HepG2 (cell line): ENCODE data around the gene ZNF684. TPM values are rescaled to one million over a fixed set of nuclear protein-coding genes. Genes with fewer than 3 reads are reported as not detected.

Experiments used
- AKAP8 ChIP-seq: sonication (generic); formaldehyde crosslinking; IDR thresholded peaks from 2 replicates; pipeline ENCODE4 v1.5.1; 2020; ENCODE audit warnings: mild to moderate bottlenecking, missing genetic modification reagents
- ARNT2 ChIP-seq: sonication (generic); formaldehyde crosslinking; IDR thresholded peaks from 2 replicates; pipeline ENCODE4 v1.8.0; 2022; ENCODE audit warnings: mild to moderate bottlenecking, low read depth, missing genetic modification reagents, moderate library complexity
- GATAD2A ChIP-seq: IDR thresholded peaks from 2 replicates; pipeline ENCODE4 v1.6.1; 2016
- HNRNPK ChIP-seq: fragments of 200-400 bp; formaldehyde crosslinking; IDR thresholded peaks from 2 replicates; pipeline ENCODE4 v1.6.1; 2018; ENCODE audit warnings: low read length, low read depth, moderate library complexity, mild to moderate bottlenecking; ENCODE audit not compliant: poor library complexity, severe bottlenecking
- MED8 ChIP-seq: sonication (generic); formaldehyde crosslinking; IDR thresholded peaks from 2 replicates; pipeline ENCODE4 v1.8.1; 2023; ENCODE audit warnings: mild to moderate bottlenecking, missing genetic modification reagents; ENCODE audit not compliant: insufficient replicate concordance
- NCOA2 ChIP-seq: sonication (generic); formaldehyde crosslinking; IDR thresholded peaks from 2 replicates; pipeline ENCODE4 v1.8.0; 2022; ENCODE audit warnings: inconsistent platforms
- PHF5A ChIP-seq: IDR thresholded peaks from one replicate; pipeline ENCODE4 v1.6.1; 2018; ENCODE audit warnings: low read depth, missing genetic modification reagents; ENCODE audit not compliant: unreplicated experiment
- RBM22 ChIP-seq: fragments of 200-400 bp; formaldehyde crosslinking; optimal IDR thresholded peaks from 2 replicates; pipeline ENCODE3; 2017; ENCODE audit warnings: mild to moderate bottlenecking, low read length, moderate library complexity
- RBM39 ChIP-seq: fragments of 200-400 bp; formaldehyde crosslinking; IDR thresholded peaks from one replicate; pipeline ENCODE4 v1.6.1; 2018; ENCODE audit warnings: antibody characterized with exemption, mild to moderate bottlenecking, low read depth, low read length; ENCODE audit not compliant: poor library complexity, severe bottlenecking
- RFXANK ChIP-seq: IDR thresholded peaks from 2 replicates; pipeline ENCODE4 v1.6.1; 2016
- SAP130 ChIP-seq: IDR thresholded peaks from 2 replicates; pipeline ENCODE4 v1.6.1; 2016; ENCODE audit warnings: low read depth
- SRF ChIP-seq: IDR thresholded peaks from 2 replicates; pipeline ENCODE4 v1.6.1; 2011; ENCODE audit warnings: mild to moderate bottlenecking, low read depth, low read length, moderate library complexity
- TBL1XR1 ChIP-seq: fragments of 150-350 bp; IDR thresholded peaks from 2 replicates; pipeline ENCODE4 v1.6.1; 2014; ENCODE audit warnings: borderline replicate concordance, low read length; ENCODE audit not compliant: partially characterized antibody
- TGIF2 ChIP-seq: IDR thresholded peaks from 2 replicates; pipeline ENCODE4 v1.6.1; 2016; ENCODE audit warnings: control low read depth, missing compliant biosample characterization
- THAP11 ChIP-seq: IDR thresholded peaks from 2 replicates; pipeline ENCODE4 v1.6.1; 2016; ENCODE audit warnings: missing biosample characterization, missing genetic modification reagents
- ZNF263 ChIP-seq: sonication (generic); formaldehyde crosslinking; IDR thresholded peaks from 2 replicates; pipeline ENCODE4 v1.4.0; 2020; ENCODE audit warnings: missing genetic modification reagents
- ZNF333 ChIP-seq: sonication (generic); formaldehyde crosslinking; IDR thresholded peaks from 2 replicates; pipeline ENCODE4 v1.4.0; 2020; ENCODE audit warnings: mild to moderate bottlenecking, missing genetic modification reagents, borderline replicate concordance
- ZNF446 ChIP-seq: sonication (generic); formaldehyde crosslinking; IDR thresholded peaks from 2 replicates; pipeline ENCODE4 v1.5.0; 2020; ENCODE audit warnings: mild to moderate bottlenecking, missing genetic modification reagents
- ZNF569 ChIP-seq: sonication (generic); formaldehyde crosslinking; IDR thresholded peaks from 2 replicates; pipeline ENCODE4 v1.5.0; 2020; ENCODE audit warnings: mild to moderate bottlenecking, missing genetic modification reagents, moderate library complexity, borderline replicate concordance
- ZNF607 ChIP-seq: sonication (generic); formaldehyde crosslinking; IDR thresholded peaks from 2 replicates; pipeline ENCODE4 v1.5.1; 2020; ENCODE audit warnings: missing genetic modification reagents, mild to moderate bottlenecking, borderline replicate concordance
- ZNF629 ChIP-seq: sonication (generic); formaldehyde crosslinking; conservative IDR thresholded peaks from 2 replicates; pipeline ENCODE4 v1.5.0; 2020; ENCODE audit warnings: missing genetic modification reagents
- ZNF891 ChIP-seq: sonication (generic); formaldehyde crosslinking; IDR thresholded peaks from 2 replicates; pipeline ENCODE4 v1.5.0; 2020; ENCODE audit warnings: mild to moderate bottlenecking, missing genetic modification reagents
- polyA plus RNA-seq, 8 experiments: library from polyadenylated mRNA; depleted of rRNA in 3 of 8; stranded (reverse) in 7 of 8; unstranded in 1 of 8; fragments of >200 nt; fragmentation: Illumina TruSeq in 4 of 8; extraction: Trizol in 4 of 8; gene quantifications; 2 replicates each; pipeline versions ENCODE4 v1.2.1 to v1.2.3, GENCODE V29; 2011 to 2016; ENCODE audit warnings: low read depth in 4 of 8, missing spikeins in 1 of 8, mixed read lengths in 1 of 8; ENCODE audit not compliant: insufficient read depth in 1 of 8
- total RNA-seq, 5 experiments: library from RNA; depleted of rRNA; stranded (reverse); fragments of >200 nt; fragmentation: Illumina TruSeq; extraction: Trizol; gene quantifications; 2 replicates each; pipeline ENCODE4 v1.2.3, GENCODE V29; 2016; ENCODE audit warnings: low read depth in 1 of 5
- TF ChIP-seq, protein P1 (sequence below): sonication (generic); formaldehyde crosslinking; IDR thresholded peaks from 2 replicates; pipeline ENCODE4 v1.4.0; 2020; ENCODE audit warnings: missing genetic modification reagents, borderline replicate concordance
- TF ChIP-seq, protein P2 (sequence below): IDR thresholded peaks from 2 replicates; pipeline ENCODE4 v1.6.1; 2016; ENCODE audit warnings: mild to moderate bottlenecking
- TF ChIP-seq, protein P3 (sequence below): sonication (generic); formaldehyde crosslinking; IDR thresholded peaks from 2 replicates; pipeline ENCODE4 v1.4.0; 2020; ENCODE audit warnings: missing genetic modification reagents
- TF ChIP-seq, protein P4 (sequence below): sonication (generic); formaldehyde crosslinking; IDR thresholded peaks from 2 replicates; pipeline ENCODE4 v1.8.0; 2022; ENCODE audit warnings: mild to moderate bottlenecking, missing genetic modification reagents, borderline replicate concordance

ZNF684 gene
- total and polyA plus RNA-seq, 2 of the 13 experiments (the other 11 are each of a cell fraction or from before 2014, with no cell fraction given), result 6.5 to 15.2 TPM

DNA sequence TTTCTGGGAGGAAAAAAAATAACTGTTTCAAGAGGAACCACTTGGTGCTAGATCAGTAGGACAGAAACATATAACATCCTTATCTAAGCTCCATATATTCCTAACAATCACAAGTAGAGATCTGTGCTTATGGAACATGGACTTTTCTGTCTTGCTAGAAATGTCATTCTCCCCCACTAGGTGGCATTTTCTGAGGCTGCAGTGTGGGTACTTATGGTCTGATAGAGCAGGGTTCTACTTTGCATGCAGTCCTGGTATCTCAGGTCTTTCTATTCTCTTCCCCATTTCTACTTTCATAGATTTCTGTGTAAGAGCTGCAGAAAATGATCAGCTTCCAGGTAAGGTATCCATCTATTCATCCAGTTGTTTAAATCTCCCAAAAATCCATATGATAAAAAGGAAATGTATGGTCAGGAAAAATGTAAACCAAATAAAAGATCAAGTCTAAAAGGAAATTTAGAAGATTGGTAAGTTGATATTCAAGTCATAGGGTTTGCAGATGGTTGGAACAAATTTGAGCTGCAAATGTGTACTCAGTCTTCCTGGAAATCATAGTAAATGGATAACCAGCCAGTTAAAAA is 1.5 kb downstream of the ZNF684 start (continued):
- TF ChIP-seq, protein P1, sequence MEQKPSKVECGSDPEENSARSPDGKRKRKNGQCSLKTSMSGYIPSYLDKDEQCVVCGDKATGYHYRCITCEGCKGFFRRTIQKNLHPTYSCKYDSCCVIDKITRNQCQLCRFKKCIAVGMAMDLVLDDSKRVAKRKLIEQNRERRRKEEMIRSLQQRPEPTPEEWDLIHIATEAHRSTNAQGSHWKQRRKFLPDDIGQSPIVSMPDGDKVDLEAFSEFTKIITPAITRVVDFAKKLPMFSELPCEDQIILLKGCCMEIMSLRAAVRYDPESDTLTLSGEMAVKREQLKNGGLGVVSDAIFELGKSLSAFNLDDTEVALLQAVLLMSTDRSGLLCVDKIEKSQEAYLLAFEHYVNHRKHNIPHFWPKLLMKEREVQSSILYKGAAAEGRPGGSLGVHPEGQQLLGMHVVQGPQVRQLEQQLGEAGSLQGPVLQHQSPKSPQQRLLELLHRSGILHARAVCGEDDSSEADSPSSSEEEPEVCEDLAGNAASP (CRISPR knock-in tag), result no peak
- TF ChIP-seq HNRNPK, result no peak
- TF ChIP-seq RFXANK (CRISPR knock-in tag), result no peak
- no peak for TF ChIP-seq ZNF607
- TF ChIP-seq NCOA2, result peak; percentile 24; the same call in 1 of the 2 replicates
- TF ChIP-seq ZNF629 (CRISPR knock-in tag), result no peak
- TF ChIP-seq, protein P2, sequence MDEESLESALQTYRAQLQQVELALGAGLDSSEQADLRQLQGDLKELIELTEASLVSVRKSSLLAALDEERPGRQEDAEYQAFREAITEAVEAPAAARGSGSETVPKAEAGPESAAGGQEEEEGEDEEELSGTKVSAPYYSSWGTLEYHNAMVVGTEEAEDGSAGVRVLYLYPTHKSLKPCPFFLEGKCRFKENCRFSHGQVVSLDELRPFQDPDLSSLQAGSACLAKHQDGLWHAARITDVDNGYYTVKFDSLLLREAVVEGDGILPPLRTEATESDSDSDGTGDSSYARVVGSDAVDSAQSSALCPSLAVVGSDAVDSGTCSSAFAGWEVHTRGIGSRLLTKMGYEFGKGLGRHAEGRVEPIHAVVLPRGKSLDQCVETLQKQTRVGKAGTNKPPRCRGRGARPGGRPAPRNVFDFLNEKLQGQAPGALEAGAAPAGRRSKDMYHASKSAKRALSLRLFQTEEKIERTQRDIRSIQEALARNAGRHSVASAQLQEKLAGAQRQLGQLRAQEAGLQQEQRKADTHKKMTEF, result peak; percentile 44; the same call in 1 of the 2 replicates
- peak; percentile 74 for TF ChIP-seq SAP130
- TF ChIP-seq, protein P3, sequence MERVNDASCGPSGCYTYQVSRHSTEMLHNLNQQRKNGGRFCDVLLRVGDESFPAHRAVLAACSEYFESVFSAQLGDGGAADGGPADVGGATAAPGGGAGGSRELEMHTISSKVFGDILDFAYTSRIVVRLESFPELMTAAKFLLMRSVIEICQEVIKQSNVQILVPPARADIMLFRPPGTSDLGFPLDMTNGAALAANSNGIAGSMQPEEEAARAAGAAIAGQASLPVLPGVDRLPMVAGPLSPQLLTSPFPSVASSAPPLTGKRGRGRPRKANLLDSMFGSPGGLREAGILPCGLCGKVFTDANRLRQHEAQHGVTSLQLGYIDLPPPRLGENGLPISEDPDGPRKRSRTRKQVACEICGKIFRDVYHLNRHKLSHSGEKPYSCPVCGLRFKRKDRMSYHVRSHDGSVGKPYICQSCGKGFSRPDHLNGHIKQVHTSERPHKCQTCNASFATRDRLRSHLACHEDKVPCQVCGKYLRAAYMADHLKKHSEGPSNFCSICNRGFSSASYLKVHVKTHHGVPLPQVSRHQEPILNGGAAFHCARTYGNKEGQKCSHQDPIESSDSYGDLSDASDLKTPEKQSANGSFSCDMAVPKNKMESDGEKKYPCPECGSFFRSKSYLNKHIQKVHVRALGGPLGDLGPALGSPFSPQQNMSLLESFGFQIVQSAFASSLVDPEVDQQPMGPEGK (CRISPR knock-in tag), result peak; percentile 25; the same call in 1 of the 2 replicates
- peak; percentile 65 for TF ChIP-seq PHF5A (CRISPR knock-in tag)
- no peak for TF ChIP-seq ARNT2 (CRISPR knock-in tag)
- TF ChIP-seq RBM39, result no peak
- TF ChIP-seq THAP11 (CRISPR knock-in tag), result peak; percentile 71
- no peak for TF ChIP-seq TBL1XR1
- no peak for TF ChIP-seq ZNF333 (CRISPR knock-in tag)
- no peak for TF ChIP-seq ZNF446 (CRISPR knock-in tag)
- TF ChIP-seq, protein P4, sequence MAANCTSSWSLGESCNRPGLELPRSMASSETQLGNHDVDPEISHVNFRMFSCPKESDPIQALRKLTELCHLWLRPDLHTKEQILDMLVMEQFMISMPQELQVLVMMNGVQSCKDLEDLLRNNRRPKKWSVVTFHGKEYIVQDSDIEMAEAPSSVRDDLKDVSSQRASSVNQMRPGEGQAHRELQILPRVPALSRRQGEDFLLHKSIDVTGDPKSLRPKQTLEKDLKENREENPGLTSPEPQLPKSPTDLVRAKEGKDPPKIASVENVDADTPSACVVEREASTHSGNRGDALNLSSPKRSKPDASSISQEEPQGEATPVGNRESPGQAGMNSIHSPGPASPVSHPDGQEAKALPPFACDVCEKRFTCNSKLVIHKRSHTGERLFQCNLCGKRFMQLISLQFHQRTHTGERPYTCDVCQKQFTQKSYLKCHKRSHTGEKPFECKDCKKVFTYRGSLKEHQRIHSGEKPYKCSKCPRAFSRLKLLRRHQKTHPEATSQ (CRISPR knock-in tag), result 0 out of 2 replicates have a peak, but pooled peaks have one; percentile 18
- peak; percentile 30; the same call in 1 of the 2 replicates for TF ChIP-seq TGIF2 (CRISPR knock-in tag)
- no peak for TF ChIP-seq ZNF891 (CRISPR knock-in tag)
- no peak for TF ChIP-seq SRF
- no peak for TF ChIP-seq ZNF263 (CRISPR knock-in tag)
- no peak for TF ChIP-seq AKAP8 (CRISPR knock-in tag)
- TF ChIP-seq RBM22, result no peak
- no peak for TF ChIP-seq MED8 (CRISPR knock-in tag)
- no peak for TF ChIP-seq ZNF569 (CRISPR knock-in tag)
- peak; percentile 62; the same call in 1 of the 2 replicates for TF ChIP-seq GATAD2A (CRISPR knock-in tag)
